Midbrain (tissue), 1 donor: ENCODE data around the gene OR51Q1.

Experiments used
- DNase-seq: peaks from one replicate; lab custom pipeline; 2025; lab: John Stamatoyannopoulos, UW

Gene OR51Q1

GRCh38 chr11:5421811-5422210 is at the start of gene OR51Q1:
Gene OR51Q1, plus strand, starts transcription at chr11:5422111. Its CDS starts 90 bp downstream, at chr11:5422201.
- no peak for DNase-seq

- DNase-seq, result peak; percentile 48
These were observed 41.1 kb upstream of the OR51Q1 start for GRCh38 chr11:5380740-5381342.

GRCh38 chr11:5383576-5383975 is 38.3 kb upstream of the OR51Q1 start, which contains the start of gene OR51M1:
Gene OR51M1, plus strand, starts transcription at chr11:5383812. Its CDS starts 5,587 bp downstream, at chr11:5389399.
- DNase-seq, result no peak

- no peak for DNase-seq
These were observed 37.6 kb upstream of the OR51Q1 start for GRCh38 chr11:5384335-5384734.

GRCh38 chr11:5390210-5390609 is 31.7 kb upstream of the OR51Q1 start:
- no peak for DNase-seq

GRCh38 chr11:5394091-5394490 is 27.8 kb upstream of the OR51Q1 start:
- DNase-seq, result no peak

- no peak for DNase-seq
These were observed 23.0 kb upstream of the OR51Q1 start for GRCh38 chr11:5398936-5399335.

GRCh38 chr11:5405173-5405572 is 16.7 kb upstream of the OR51Q1 start:
- no peak for DNase-seq

GRCh38 chr11:5420993-5421392 is 918 bp upstream of the OR51Q1 start:
- no peak for DNase-seq

- no peak for DNase-seq
These were observed 1.2 kb downstream of the OR51Q1 start for GRCh38 chr11:5423131-5423530.

GRCh38 chr11:5441414-5441813 is 19.5 kb downstream of the OR51Q1 start, which contains the start of gene OR51I1:
Gene OR51I1, minus strand, starts transcription at chr11:5441514. Its CDS starts 0 bp downstream, at chr11:5441514.
- DNase-seq, result no peak

- no peak for DNase-seq
These were observed 22.0 kb downstream of the OR51Q1 start for GRCh38 chr11:5443835-5444393.

- DNase-seq, result no peak
These were observed 27.1 kb downstream of the OR51Q1 start, which contains the start of gene OR51I2 for GRCh38 chr11:5449023-5449422. Gene OR51I2, plus strand, starts transcription at chr11:5449323. Its CDS starts 4,166 bp downstream, at chr11:5453489.

- DNase-seq, result no peak
These were observed 27.5 kb downstream of the OR51Q1 start for GRCh38 chr11:5449432-5449831.

GRCh38 chr11:5460983-5461621 is 39.2 kb downstream of the OR51Q1 start:
- DNase-seq, result no peak

- no peak for DNase-seq
These were observed 45.6 kb downstream of the OR51Q1 start for GRCh38 chr11:5467527-5467926.
